ENCODE measurements around the gene CLCN5. TPM values are rescaled to one million over a fixed set of nuclear protein-coding genes. Genes with fewer than 3 reads are reported as not detected.

Gene CLCN5
- total and polyA plus RNA-seq, 2 of the 13 experiments (the other 11 are each of a cell fraction or from before 2014, with no cell fraction given): 7.8 to 27.3 TPM

- TF ChIP-seq ZBTB46 (CRISPR knock-in tag; IDR thresholded peaks at IDR 0.05; ENCODE audit: borderline replicate concordance) (peak; percentile 81; the same call in 1 of the 2 replicates), NR2F2 (IDR thresholded peaks at IDR 0.05; ENCODE audit: borderline replicate concordance, low read depth) (peak; percentile 8; the same call in 1 of the 2 replicates), ZNF468 (CRISPR knock-in tag; IDR thresholded peaks at IDR 0.05) (no peak), ZKSCAN8 (CRISPR knock-in tag; IDR thresholded peaks at IDR 0.05; ENCODE audit: borderline replicate concordance) (no peak), CSRNP2 (CRISPR knock-in tag; conservative IDR thresholded peaks at IDR 0.05; ENCODE audit: low read depth) (no peak), MBD4 (IDR thresholded peaks at IDR 0.05; ENCODE audit: borderline replicate concordance, low read length) (no peak), ZNF549 (CRISPR knock-in tag; IDR thresholded peaks at IDR 0.05) (no peak), ZNF350 (CRISPR knock-in tag; IDR thresholded peaks at IDR 0.05; ENCODE audit: borderline replicate concordance, low read depth) (no peak; the same call in none of the 2 replicates), ARID3A (IDR thresholded peaks at IDR 0.05; ENCODE audit: low read depth, low read length) (peak; percentile 13; the same call in 1 of the 2 replicates), ZNF460 (CRISPR knock-in tag; IDR thresholded peaks at IDR 0.05; ENCODE audit: borderline replicate concordance) (no peak), CCAR2 (optimal IDR thresholded peaks at IDR 0.05; ENCODE audit: low read depth, low read length) (no peak), ZNF800 (CRISPR knock-in tag; IDR thresholded peaks at IDR 0.05) (no peak), ATF7-NPFF (CRISPR knock-in tag; IDR thresholded peaks at IDR 0.05; ENCODE audit: low read depth) (no peak), JUN (CRISPR knock-in tag; IDR thresholded peaks at IDR 0.05) (no peak), ZNF83 (CRISPR knock-in tag; IDR thresholded peaks at IDR 0.05; ENCODE audit: borderline replicate concordance) (no peak), HOXA9 (CRISPR knock-in tag; IDR thresholded peaks at IDR 0.05; ENCODE audit: borderline replicate concordance) (0 out of 2 replicates have a peak, but pooled peaks have one; percentile 7), SMAD9 (CRISPR knock-in tag; IDR thresholded peaks at IDR 0.05) (no peak), ZBTB8A (CRISPR knock-in tag; IDR thresholded peaks at IDR 0.05; ENCODE audit: borderline replicate concordance, low read depth) (0 out of 2 replicates have a peak, but pooled peaks have one; percentile 52), SRSF9 (IDR thresholded peaks at IDR 0.05; ENCODE audit: borderline replicate concordance, insufficient read depth, low read depth, low read length, poor library complexity, severe bottlenecking) (no peak), STAT5B (CRISPR knock-in tag; IDR thresholded peaks at IDR 0.05) (no peak), TEAD2 (CRISPR knock-in tag; IDR thresholded peaks at IDR 0.05) (no peak), DNMT3B (CRISPR knock-in tag; conservative IDR thresholded peaks at IDR 0.05) (no peak)
These were observed 43.4 kb upstream of the CLCN5 start, which contains the start of gene USP27X (continued) for GRCh38 chrX:49878834-49879655.
